ENCODE results near the gene LELP1. TPM values are rescaled to one million over a fixed set of nuclear protein-coding genes. Genes with fewer than 3 reads are reported as not detected.
"Not testable (repeated sequence)": the region's sequence is repeated elsewhere in the genome, so short reads cannot be mapped to it uniquely, and the experiment has no call there.

LELP1 gene
- total RNA-seq, 1 donor from 2014 or later: not detected

DNA sequence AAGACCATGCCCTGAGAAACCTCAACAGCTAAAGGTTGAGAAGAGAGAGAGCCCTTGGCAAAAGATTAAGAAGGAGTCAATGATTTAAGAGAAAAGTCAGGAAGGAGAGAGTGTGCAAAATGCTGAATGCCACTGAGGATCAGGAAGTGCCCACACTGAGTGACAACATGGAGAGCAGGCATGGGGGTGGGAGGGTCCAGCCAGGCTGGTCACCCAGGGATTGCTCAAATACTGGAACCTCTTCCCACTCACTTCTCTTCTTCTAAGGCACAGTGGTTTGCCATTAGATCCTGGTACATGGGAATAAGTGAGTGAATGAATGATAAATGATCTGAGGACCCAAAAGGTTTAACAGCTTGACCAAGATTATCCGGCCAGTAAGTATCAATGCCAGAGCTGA, 25.3 kb downstream of the LELP1 start:
- FAIRE-seq (no peak), DNase-seq (ENCODE audit: low spot score in 2 of 2) (no peak)

GRCh38 chr1:153229076-153229829, 26.0 kb downstream of the LELP1 start:
- FAIRE-seq; DNase-seq (ENCODE audit: low spot score in 2 of 2): not testable (repeated sequence)

DNA sequence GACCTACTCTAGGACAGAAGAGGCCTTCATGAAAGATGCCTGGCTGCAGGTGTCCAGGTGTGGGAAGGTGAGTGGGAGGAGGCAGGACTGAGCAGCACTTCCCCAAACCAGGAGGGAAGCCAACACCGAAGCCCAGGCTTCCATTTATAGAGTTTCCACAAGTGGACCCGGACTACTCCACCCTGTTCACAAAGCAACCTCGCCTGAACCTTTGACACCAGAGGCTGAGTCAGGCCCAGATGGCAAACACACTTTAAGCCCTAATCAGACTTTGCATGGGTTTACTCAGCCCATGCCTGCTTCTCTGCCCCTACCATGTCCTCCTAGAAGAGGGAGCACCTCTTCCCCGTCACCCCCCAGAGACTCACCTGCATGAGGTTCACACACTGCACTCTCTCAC, 28.1 kb downstream of the LELP1 start:
- DNase-seq (ENCODE audit: low spot score in 2 of 2): no peak
- no peak for FAIRE-seq

DNA sequence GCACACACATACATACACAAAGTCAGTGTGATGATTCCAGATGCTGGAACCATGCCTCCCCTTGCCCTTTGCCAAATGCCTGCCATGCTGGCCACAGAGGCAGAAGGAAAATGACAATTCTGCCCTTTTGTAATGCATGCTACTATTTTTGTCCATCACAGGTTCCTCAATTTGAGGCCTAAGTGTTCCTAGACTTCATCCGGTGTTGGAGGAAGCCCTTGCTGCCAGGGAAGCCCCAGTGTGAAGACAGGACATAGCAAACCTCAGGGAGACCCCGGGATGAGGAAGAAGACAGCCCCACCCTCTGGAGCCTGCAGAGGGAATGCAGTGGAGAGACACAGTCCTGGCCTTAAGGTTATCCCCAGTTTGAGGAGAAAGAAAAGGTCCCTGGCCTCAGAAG, 28.6 kb downstream of the LELP1 start:
- no peak for DNase-seq (ENCODE audit: low spot score in 2 of 2)
- no peak for FAIRE-seq

DNA sequence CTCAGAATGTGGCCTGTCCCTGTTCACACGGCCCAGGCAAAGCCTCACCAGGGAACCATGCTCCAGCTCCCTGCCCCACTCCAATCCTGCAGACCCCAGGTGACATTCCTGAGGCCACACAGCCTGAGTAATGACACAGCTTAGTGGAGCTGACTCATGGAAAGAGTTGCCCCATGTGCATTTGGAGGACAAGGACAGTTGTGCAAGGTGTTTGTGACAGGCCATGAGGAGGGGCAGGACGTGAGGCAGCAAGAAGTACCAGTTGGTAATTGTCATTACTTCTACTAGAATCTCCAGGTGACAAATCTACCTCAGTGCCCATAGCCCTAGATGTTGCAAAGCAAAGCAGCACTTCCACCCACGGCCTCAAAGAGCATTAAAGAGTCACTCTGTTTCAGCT, 29.3 kb downstream of the LELP1 start:
- FAIRE-seq: no peak
- no peak for DNase-seq (ENCODE audit: low spot score in 2 of 2)

DNA sequence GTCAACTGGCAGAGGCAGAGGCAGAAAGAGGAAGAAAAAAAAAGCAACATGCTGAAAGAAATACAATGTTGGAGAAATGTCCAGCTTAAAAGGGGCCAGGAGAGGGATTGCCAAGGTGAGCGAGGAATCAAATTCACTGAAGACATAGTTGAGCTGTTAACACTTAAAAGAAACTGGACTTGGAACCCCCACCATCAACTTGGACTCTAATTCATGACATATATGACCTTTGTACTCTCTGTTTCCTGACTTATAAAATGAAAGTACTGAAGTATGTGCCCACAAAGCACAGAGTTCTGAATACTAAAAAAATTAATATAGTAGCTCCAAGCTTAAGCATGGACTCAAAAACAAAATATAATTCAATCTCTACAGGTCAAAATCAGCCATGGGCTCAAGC, 30.2 kb downstream of the LELP1 start:
- FAIRE-seq (no peak), DNase-seq (ENCODE audit: low spot score in 2 of 2) (no peak)

- FAIRE-seq (no peak), DNase-seq (ENCODE audit: low spot score in 2 of 2) (no peak)
Observed at GRCh38 chr1:153238527-153238926, 35.3 kb downstream of the LELP1 start.

- DNase-seq (ENCODE audit: low spot score in 2 of 2) (no peak), FAIRE-seq (no peak)
Observed at GRCh38 chr1:153242160-153242559, 38.9 kb downstream of the LELP1 start.

DNA sequence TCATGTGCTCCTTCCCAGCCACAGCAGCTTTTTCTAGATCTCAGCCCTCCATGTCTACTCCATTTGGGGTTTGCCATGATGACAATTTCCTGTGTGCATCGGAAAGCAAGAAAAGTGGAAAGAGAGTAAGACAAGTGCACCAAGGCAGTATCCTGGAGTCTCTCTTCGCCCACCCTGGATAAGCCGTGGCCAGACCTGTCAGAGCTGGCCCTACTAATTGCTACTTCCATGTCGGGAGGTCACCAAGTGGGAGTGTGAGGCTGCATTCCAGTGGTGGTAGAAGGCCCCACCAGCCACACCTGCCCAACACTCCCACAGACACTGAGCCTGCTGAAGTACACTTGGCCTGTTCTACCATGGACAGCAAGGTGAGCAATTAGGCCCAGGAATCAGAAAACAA, 42.2 kb downstream of the LELP1 start:
- FAIRE-seq: no peak

GRCh38 chr1:153246018-153246417, 42.8 kb downstream of the LELP1 start:
- FAIRE-seq (no peak), DNase-seq (ENCODE audit: low spot score in 2 of 2) (no peak)

More for the DNA sequence above, 42.2 kb downstream of the LELP1 start:
- DNase-seq (ENCODE audit: low spot score in 2 of 2): no peak

DNA sequence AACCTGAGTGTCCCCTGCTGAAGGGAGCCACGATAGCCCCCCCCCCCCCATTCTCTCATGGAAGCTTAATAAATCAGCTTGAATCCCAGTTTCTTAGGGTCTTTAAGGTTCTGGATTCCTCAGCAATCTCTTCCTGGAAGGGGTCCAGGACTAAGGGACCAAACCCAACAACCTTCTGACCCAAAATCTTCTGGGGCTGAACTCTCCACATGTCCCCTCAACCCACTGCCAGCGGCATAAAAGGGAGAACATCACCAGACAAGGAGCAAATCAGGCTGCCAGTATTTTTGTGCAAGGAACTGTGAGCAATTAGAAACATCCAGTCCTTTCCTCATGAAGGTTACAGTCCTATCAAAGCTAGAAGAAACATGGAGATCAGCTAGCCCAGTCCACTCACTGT, 43.6 kb downstream of the LELP1 start:
- DNase-seq (ENCODE audit: low spot score in 2 of 2): no peak
- no peak for FAIRE-seq

- FAIRE-seq: no peak
- no peak for DNase-seq (ENCODE audit: low spot score in 2 of 2)
Observed at GRCh38 chr1:153248176-153248879, 45.1 kb downstream of the LELP1 start.

- FAIRE-seq (no peak), DNase-seq (ENCODE audit: low spot score in 2 of 2) (no peak)
Observed at GRCh38 chr1:153250166-153250565, 46.9 kb downstream of the LELP1 start.

DNA sequence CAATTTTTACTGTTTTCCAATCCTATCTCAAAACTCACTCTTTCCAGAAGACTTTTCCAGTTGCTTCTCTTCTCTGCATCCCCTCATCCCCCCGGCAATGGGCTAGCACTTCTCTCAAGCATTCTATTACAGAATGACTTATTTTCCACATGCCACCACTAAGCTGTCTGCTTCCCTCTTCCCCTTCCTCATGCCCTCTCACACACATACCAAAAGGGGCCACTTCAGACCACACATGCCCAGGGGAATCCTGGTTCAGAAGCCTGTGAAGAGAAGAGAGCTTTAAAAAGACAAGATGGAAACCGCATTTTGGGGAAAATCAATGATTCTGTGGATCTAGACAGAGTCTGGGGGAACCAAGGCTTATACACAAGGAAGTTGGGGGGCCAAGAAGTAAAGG, 47.9 kb downstream of the LELP1 start:
- DNase-seq (ENCODE audit: low spot score in 2 of 2) (no peak), FAIRE-seq (no peak)

DNA sequence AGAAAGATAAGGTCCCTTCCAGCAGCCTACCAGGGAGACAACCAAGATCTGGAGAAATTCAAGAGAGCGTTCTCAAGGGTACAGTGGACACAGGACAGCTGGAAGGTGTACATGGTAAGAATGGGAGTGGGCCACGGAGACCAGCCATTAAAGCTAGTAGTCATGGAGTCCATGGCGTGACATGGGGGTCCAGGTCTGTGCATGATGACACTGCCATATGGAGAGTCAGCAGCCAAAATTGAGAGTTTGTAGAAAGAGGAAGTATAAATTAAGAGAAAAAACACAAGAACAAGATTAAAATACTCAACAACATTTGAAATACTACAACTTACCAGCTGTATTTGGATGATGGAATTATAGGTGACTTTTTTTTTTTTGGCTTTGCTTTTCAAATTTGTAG, 48.3 kb downstream of the LELP1 start:
- DNase-seq (ENCODE audit: low spot score in 2 of 2) (no peak), FAIRE-seq (no peak)

GRCh38 chr1:153251988-153252387, 48.8 kb downstream of the LELP1 start:
- DNase-seq (ENCODE audit: low spot score in 2 of 2) (no peak), FAIRE-seq (no peak)

DNA sequence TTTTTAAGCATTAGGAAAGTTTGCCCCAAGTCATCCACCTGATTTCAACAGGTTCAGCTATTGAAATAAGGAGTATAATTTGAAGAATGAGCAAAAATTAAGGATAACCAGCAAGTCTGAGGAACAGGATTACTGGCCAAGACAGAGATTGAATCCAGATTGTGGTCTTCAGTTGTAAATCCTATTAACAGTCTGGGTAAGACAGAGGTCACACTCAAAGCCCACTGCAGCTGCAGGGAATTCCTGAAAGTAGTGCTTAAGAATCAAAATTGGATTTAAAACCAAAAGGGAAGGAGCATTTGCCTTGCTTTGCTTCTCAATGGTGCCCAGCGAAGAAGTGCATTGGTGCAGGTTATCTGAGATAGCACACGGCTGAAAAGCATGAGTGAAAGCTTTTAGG, 49.8 kb downstream of the LELP1 start:
- no peak for FAIRE-seq
- no peak for DNase-seq (ENCODE audit: low spot score in 2 of 2)

DNA sequence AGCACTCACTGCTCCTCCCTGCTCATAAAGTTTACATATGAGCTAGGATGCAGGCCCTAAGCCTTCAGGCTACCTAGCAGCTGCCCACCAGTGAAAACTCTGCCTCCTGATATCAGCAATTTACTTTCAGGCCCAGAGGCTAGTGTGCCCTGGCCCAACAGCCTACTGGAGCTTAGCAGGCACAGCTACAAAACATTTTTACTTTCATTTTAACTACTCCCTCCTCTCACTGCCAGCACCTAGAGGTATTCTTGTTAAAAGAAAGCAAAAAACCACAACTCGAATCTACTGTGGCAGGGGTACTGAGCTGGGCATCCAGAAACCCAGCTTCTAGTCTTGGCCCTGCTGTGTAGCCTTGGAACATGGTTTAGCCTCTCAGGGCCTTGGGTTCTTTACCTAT, 50.5 kb downstream of the LELP1 start:
- DNase-seq (ENCODE audit: low spot score in 2 of 2): no peak
- FAIRE-seq: no peak
